NT2/D1 (cell line): ENCODE results near the gene GDF7.

Experiments used
- SUZ12 ChIP-seq: IDR thresholded peaks from 2 replicates; pipeline ENCODE4 v1.6.1; 2011; ENCODE audit not compliant: insufficient read length, insufficient read depth; ENCODE audit errors: extremely low read depth
- YY1 ChIP-seq: IDR thresholded peaks from 2 replicates; pipeline ENCODE4 v1.6.1; 2011; ENCODE audit not compliant: insufficient read length, insufficient read depth
- ZNF274 ChIP-seq: IDR thresholded peaks from 2 replicates; pipeline ENCODE4 v1.6.1; 2011; ENCODE audit warnings: mild to moderate bottlenecking, low read depth, low read length

DNA sequence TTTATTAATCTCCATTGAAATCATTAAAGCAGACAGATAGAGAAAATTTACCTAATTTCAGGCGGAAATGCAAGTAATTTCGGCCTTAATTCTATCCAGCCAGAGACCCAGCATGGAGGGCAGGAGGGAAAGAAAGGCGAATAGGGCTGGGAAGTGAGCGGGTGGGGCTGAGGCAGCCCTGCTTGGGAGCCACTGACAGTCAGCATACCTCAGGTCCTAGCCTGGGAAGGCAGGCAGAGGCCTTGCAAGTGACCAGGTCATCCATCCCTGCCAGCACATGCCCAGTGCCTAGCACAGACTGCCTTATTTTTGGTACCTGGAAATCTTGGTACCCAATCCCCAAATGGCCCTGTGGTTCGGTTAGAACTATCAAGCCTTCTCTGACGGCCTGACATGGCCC is 1.5 kb downstream of the GDF7 start:
- TF ChIP-seq SUZ12 (no peak), ZNF274 (no peak), YY1 (no peak)
